PC-3 (cell line): ENCODE results near the gene RNASEH1. TPM values are rescaled to one million over a fixed set of nuclear protein-coding genes. Genes with fewer than 3 reads are reported as not detected.

Experiments
- ATAC-seq: fragments of 200-7000 bp; cut with Tn5 transposase; 2 replicates; pipeline ENCODE4 v1.9.1; 2020; ENCODE audit warnings: mild to moderate bottlenecking, moderate library complexity
- BruUV-seq: library from RNA; stranded (reverse); fragments of 400-500 nt; replicated peaks from 2 replicates; lab custom pipeline; 2021; lab: Mats Ljungman, UMichigan
- CTCF ChIA-PET: fragments of 300-600 bp; sonication (Branson Sonifier 250); formaldehyde crosslinking; loops from one replicate; lab custom pipeline; 2022; ENCODE audit warnings: antibody characterized with exemption; lab: Charles Lee
- POLR2A ChIA-PET: fragments of 300-600 bp; sonication (Branson Sonifier 250); formaldehyde crosslinking; loops from one replicate; lab custom pipeline; 2022; ENCODE audit warnings: antibody characterized with exemption; ENCODE audit not compliant: unreplicated experiment; lab: Charles Lee
- DNase-seq: peaks from one replicate; pipeline ENCODE4 v3.0.0-alpha.2; 2015
- H2AFZ ChIP-seq: fragments of 300-600 bp; sonication (generic); 2 replicates; pipeline ENCODE4 v1.6.0; 2016; ENCODE audit warnings: antibody characterized with exemption, low read length
- H3F3A ChIP-seq: fragments of 300-600 bp; sonication (generic); one replicate; pipeline ENCODE4 v1.6.0; 2017; ENCODE audit warnings: antibody characterized with exemption, low read length, control low read depth, mild to moderate bottlenecking; ENCODE audit not compliant: unreplicated experiment
- H3K27ac ChIP-seq: fragments of 300-600 bp; sonication (generic); 2 replicates; pipeline ENCODE4 v1.5.1; 2016; ENCODE audit warnings: mild to moderate bottlenecking, low read length
- H3K27me3 ChIP-seq: fragments of 300-600 bp; sonication (generic); 2 replicates; pipeline ENCODE4 v1.6.1; 2016; ENCODE audit warnings: low read length, mixed read lengths
- H3K36me3 ChIP-seq: fragments of 300-600 bp; sonication (generic); 2 replicates; pipeline ENCODE4 v1.6.1; 2016; ENCODE audit warnings: low read depth, mixed run types, low read length, mixed read lengths
- H3K4me1 ChIP-seq: fragments of 300-600 bp; sonication (generic); 2 replicates; pipeline ENCODE4 v1.5.1; 2016; ENCODE audit warnings: low read length; ENCODE audit not compliant: insufficient read depth
- H3K4me2 ChIP-seq: fragments of 300-600 bp; sonication (generic); 2 replicates; pipeline ENCODE4 v1.6.0; 2016; ENCODE audit warnings: low read length
- H3K4me3 ChIP-seq: fragments of 300-600 bp; sonication (generic); 2 replicates; pipeline ENCODE4 v1.5.1; 2016; ENCODE audit warnings: mild to moderate bottlenecking, low read length, mixed read lengths
- H3K79me2 ChIP-seq: fragments of 300-600 bp; sonication (generic); 2 replicates; pipeline ENCODE4 v1.6.1; 2017; ENCODE audit warnings: low read length, mixed read lengths
- H3K9ac ChIP-seq: fragments of 300-600 bp; sonication (generic); 2 replicates; pipeline ENCODE4 v1.6.0; 2016; ENCODE audit warnings: mild to moderate bottlenecking, low read length
- H3K9me2 ChIP-seq: fragments of 300-600 bp; sonication (generic); replicated peaks from 2 replicates; pipeline ENCODE4 v1.6.1; 2016; ENCODE audit warnings: mixed run types, low read length, mixed read lengths
- H3K9me3 ChIP-seq: fragments of 300-600 bp; sonication (generic); 2 replicates; pipeline ENCODE4 v1.6.1; 2016; ENCODE audit warnings: low read length, mixed read lengths
- H4K20me1 ChIP-seq: fragments of 300-600 bp; sonication (generic); 2 replicates; pipeline ENCODE4 v1.6.1; 2016; ENCODE audit warnings: low read length, mixed read lengths
- EZH2 ChIP-seq: fragments of 300-600 bp; sonication (generic); IDR thresholded peaks from one replicate; pipeline ENCODE4 v1.6.1; 2017; ENCODE audit warnings: antibody characterized with exemption, mild to moderate bottlenecking, low read length; ENCODE audit not compliant: unreplicated experiment
- EZH2phosphoT487 ChIP-seq: fragments of 300-600 bp; sonication (generic); IDR thresholded peaks from 2 replicates; pipeline ENCODE4 v1.6.1; 2018; ENCODE audit warnings: mild to moderate bottlenecking, antibody characterized with exemption, low read length, borderline replicate concordance
- intact Hi-C: fragments of 100-400 bp; cut with micrococcal nuclease; formaldehyde crosslinking; loops from 2 replicates; pipeline ENCODE4 v1.9.0; 2023
- total RNA-seq: library from RNA; depleted of rRNA; stranded (reverse); fragments of >200 nt; gene quantifications from 2 replicates; pipeline ENCODE4 v1.2.3, GENCODE V29; 2014
- TF ChIP-seq, protein P1 (sequence below): fragments of 300-600 bp; sonication (generic); conservative IDR thresholded peaks from 2 replicates; pipeline ENCODE4 v1.5.1; 2017; ENCODE audit warnings: antibody characterized with exemption, low read depth, mild to moderate bottlenecking, low read length

The RNASEH1 gene
- total RNA-seq, 1 experiment from 2014 or later: 51.1 TPM

DNA sequence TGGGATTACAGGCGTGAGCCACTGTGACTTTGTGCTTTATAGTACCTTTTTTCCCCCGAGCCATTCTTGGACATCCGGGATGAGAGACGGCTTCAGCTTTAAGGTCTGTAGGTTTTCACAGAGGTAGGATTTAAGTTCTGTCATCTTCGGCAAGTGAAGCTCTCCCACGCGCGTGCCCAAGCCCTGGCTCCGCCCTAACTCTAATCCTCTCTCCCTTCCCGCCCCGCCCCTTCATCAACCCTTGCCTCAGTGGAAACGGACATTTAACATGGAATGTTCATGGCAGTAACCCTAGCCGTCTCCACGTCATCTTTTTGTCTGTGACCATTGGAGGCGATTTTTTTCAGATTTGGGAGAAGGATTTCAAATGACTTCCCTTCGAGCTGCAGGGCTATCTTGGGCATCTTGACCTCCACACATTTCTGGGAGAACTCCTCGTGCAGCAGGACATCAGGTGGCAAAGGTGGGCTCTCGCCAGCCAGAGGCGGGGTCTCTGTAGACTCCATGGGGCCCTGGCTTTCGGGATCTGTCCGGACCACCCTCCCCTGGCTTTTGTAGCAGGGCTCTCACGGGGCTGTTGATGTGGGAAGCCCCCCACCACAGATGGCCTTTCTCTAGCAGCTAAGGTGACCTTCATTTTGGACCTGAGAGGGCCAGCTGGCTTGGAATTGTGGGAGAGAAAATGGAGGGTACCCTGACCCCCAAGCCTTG, 43.6 kb upstream of the RNASEH1 start:
- POLR2A ChIA-PET: no interaction called here

DNA sequence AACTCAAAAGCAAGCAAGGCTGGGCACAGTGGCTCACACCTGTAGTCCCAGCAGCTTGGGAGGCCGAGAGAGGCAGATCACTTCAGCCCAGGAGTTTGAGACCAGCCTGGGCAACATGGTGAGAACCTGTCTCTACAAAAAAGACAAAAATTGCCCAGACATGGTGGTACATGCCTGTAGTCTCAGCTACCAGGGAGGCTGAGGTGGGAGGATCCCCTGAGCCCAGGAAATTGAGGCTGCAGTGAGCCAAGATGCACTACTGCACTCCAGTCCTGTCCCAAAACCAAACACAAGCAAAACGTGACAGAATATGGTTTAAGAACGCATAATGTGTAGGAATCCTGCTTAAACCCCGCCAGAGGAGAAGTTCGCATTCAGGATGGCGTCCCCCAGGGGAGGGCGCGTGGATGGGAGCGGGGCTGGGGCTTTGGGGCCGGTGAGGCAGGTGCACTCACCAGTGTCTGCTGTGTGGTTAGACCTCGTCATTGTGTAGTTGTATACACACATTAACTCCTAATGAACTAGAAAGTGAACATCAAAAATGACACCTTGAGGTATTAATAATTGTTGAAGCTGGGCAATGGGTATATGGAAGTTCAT, 42.2 kb upstream of the RNASEH1 start:
- no peak for ATAC-seq

More for the DNA sequence above, 43.6 kb upstream of the RNASEH1 start:
- Histone ChIP-seq H3K36me3 (no peaks in the 10 kb centered on the region), H3K4me2 (no peak overlapping the region), H3K27ac (no peak overlapping the region), H3F3A (no peaks in the 10 kb centered on the region), H4K20me1 (no peaks in the 10 kb centered on the region), H3K27me3 (no peaks in the 10 kb centered on the region), H3K9me3 (no peaks in the 10 kb centered on the region), H3K4me1 (peaks cover 4% of the 10 kb centered on the region; the same call in 1 of the 2 replicates), H3K9me2 (no peaks in the 10 kb centered on the region), H3K9ac (no peak overlapping the region), H3K4me3 (no peak overlapping the region), H3K79me2 (no peaks in the 10 kb centered on the region), H2AFZ (no peak overlapping the region)
- intact Hi-C loops: no loop called here
- CTCF ChIA-PET: no interaction called here
- no TSS peak for BruUV-seq
- TF ChIP-seq EZH2 (no peak), EZH2phosphoT487 (no peak)
- TF ChIP-seq, protein P1, sequence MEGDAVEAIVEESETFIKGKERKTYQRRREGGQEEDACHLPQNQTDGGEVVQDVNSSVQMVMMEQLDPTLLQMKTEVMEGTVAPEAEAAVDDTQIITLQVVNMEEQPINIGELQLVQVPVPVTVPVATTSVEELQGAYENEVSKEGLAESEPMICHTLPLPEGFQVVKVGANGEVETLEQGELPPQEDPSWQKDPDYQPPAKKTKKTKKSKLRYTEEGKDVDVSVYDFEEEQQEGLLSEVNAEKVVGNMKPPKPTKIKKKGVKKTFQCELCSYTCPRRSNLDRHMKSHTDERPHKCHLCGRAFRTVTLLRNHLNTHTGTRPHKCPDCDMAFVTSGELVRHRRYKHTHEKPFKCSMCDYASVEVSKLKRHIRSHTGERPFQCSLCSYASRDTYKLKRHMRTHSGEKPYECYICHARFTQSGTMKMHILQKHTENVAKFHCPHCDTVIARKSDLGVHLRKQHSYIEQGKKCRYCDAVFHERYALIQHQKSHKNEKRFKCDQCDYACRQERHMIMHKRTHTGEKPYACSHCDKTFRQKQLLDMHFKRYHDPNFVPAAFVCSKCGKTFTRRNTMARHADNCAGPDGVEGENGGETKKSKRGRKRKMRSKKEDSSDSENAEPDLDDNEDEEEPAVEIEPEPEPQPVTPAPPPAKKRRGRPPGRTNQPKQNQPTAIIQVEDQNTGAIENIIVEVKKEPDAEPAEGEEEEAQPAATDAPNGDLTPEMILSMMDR: no peak
- no peak for DNase-seq
- no peak for ATAC-seq

More for the DNA sequence above, 42.2 kb upstream of the RNASEH1 start:
- H3F3A ChIP-seq: no peaks in the 10 kb centered on the region
- CTCF ChIA-PET: no interaction called here
- H3K4me1 ChIP-seq: no peaks in the 10 kb centered on the region
- no peak overlapping the region for H3K4me3 ChIP-seq
- H3K79me2 ChIP-seq: no peaks in the 10 kb centered on the region
- POLR2A ChIA-PET: no interaction called here
- no peak for TF ChIP-seq EZH2phosphoT487
- no peak for TF ChIP-seq EZH2
- TF ChIP-seq, protein P1: no peak
- H2AFZ ChIP-seq: no peak overlapping the region
- no peaks in the 10 kb centered on the region for H3K27me3 ChIP-seq
- H3K4me2 ChIP-seq: no peak overlapping the region
- H3K9me3 ChIP-seq: no peaks in the 10 kb centered on the region
- no peak overlapping the region for H3K27ac ChIP-seq
- no peaks in the 10 kb centered on the region for H3K9me2 ChIP-seq
- BruUV-seq: no TSS peak
- DNase-seq: no peak
- intact Hi-C loops: no loop called here
- no peak overlapping the region for H3K9ac ChIP-seq
- no peaks in the 10 kb centered on the region for H3K36me3 ChIP-seq
- no peaks in the 10 kb centered on the region for H4K20me1 ChIP-seq
